Natural killer cell (primary cell): Measurements from ENCODE around the gene STX8. TPM values are rescaled to one million over a fixed set of nuclear protein-coding genes. Genes with fewer than 3 reads are reported as not detected.
A peak's percentile ranks its signal among the peaks of the same experiment; 100 is the strongest.

ENCODE experiments used
- ATAC-seq, 3 donors: fragments of 150-1000 bp in 2 of 3; fragments of 200-7000 bp in 1 of 3; cut with Tn5 transposase; 1 replicate in 1 of 3; 2 replicates in 2 of 3; pipeline ENCODE4 v1.10.0; 2021; ENCODE audit warnings: mild to moderate bottlenecking in 2 of 3, moderate library complexity in 2 of 3
- DNase-seq, 2 donors: peaks; one replicate each; pipeline versions ENCODE4 v3.0.0 to v3.0.0-alpha.2; 2013 to 2021; ENCODE audit warnings: mixed read lengths in 1 of 2
- H3K27ac ChIP-seq: one replicate; pipeline ENCODE4 v1.5.1; 2013; ENCODE audit warnings: mild to moderate bottlenecking, low read length
- H3K27me3 ChIP-seq: one replicate; pipeline ENCODE4 v1.6.1; 2013; ENCODE audit warnings: low read length; ENCODE audit not compliant: control insufficient read depth, insufficient read depth
- H3K36me3 ChIP-seq: one replicate; pipeline ENCODE4 v1.6.1; 2013; ENCODE audit warnings: low read length; ENCODE audit not compliant: control insufficient read depth, insufficient read depth
- H3K4me1 ChIP-seq: one replicate; pipeline ENCODE4 v1.6.1; 2013; ENCODE audit warnings: low read length; ENCODE audit not compliant: control insufficient read depth, insufficient read depth
- H3K4me3 ChIP-seq: one replicate; pipeline ENCODE4 v1.5.1; 2013; ENCODE audit warnings: low read length
- H3K9me3 ChIP-seq: one replicate; pipeline ENCODE4 v1.6.1; 2013; ENCODE audit warnings: low read length; ENCODE audit not compliant: control insufficient read depth, insufficient read depth
- H3K27ac Mint-ChIP-seq, 2 donors: one replicate each; pipeline ENCODE4 v1.8.0; 2022; ENCODE audit warnings: mild to moderate bottlenecking in 2 of 2, mixed read lengths in 2 of 2, moderate library complexity in 1 of 2
- H3K27me3 Mint-ChIP-seq, 2 donors: one replicate each; pipeline ENCODE4 v1.8.0; 2022; ENCODE audit warnings: low read depth in 2 of 2, mixed read lengths in 2 of 2
- H3K36me3 Mint-ChIP-seq: one replicate; pipeline ENCODE4 v1.8.0; 2022; ENCODE audit warnings: mixed read lengths
- H3K4me1 Mint-ChIP-seq, 2 donors: one replicate each; pipeline ENCODE4 v1.8.0; 2022; ENCODE audit warnings: mixed read lengths in 2 of 2
- H3K4me3 Mint-ChIP-seq: one replicate; pipeline ENCODE4 v1.8.0; 2022; ENCODE audit warnings: mild to moderate bottlenecking, moderate library complexity, mixed read lengths
- H3K9me3 Mint-ChIP-seq, 2 donors: one replicate each; pipeline ENCODE4 v1.8.0; 2022; ENCODE audit warnings: mixed read lengths in 2 of 2
- WGBS: methylation state at CpG from one replicate; pipeline ENCODE4 v1.1.7; 2013; ENCODE audit warnings: missing lambda C conversion rate; ENCODE audit not compliant: insufficient coverage; 5-methylcytosine and 5-hydroxymethylcytosine counted together
- intact Hi-C: fragments of 100-400 bp; cut with micrococcal nuclease; formaldehyde crosslinking; loops from one replicate; pipeline ENCODE4 v1.14.2; 2022
- total RNA-seq, 4 donors: library from RNA; stranded (reverse); fragments of 120-200 nt in 1 of 4; gene quantifications; one replicate each; pipeline versions ENCODE4 v1.2.3 to v1.2.4, GENCODE V29; 2013 to 2022
- TF ChIP-seq, protein P1 (sequence below): fragments of 200-600 bp; IDR thresholded peaks from one replicate; pipeline ENCODE4 v1.8.0; 2022; ENCODE audit warnings: antibody characterized with exemption

STX8 gene
- total RNA-seq, 3 donors from 2014 or later (not counting 1 experiment from before 2014, with no cell fraction given): 96.3 to 141 (median 120) TPM

DNA sequence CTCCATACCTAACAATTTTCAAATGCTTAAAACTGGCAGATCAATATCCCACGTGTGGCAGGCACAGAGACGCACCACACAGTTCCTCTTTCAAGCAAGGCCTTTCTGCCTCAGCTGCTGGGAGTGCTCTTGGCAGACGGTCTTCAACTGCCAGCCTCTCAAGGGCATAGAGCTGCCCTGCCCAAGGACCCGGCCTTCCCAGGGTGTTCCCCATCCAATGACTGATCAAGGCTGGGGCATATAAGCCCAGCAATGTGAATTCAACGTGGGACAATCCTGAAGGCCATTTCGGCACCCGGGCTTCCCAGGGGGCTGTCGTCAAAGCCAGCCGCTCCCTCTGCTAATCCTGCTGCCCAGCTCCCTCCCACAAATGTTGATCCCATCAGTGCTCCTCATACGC is 107.1 kb downstream of the STX8 start:
- no peak overlapping the region for H3K27ac ChIP-seq
- no peak for DNase-seq
- H3K4me3 ChIP-seq: no peak overlapping the region
- no peaks in the 10 kb centered on the region for H3K27me3 Mint-ChIP-seq
- H3K27me3 ChIP-seq: no peaks in the 10 kb centered on the region
- peaks cover 30% of the 10 kb centered on the region for H3K4me1 ChIP-seq
- intact Hi-C loops: no loop called here
- no peaks in the 10 kb centered on the region for H3K9me3 Mint-ChIP-seq
- peaks cover 48 to 53% of the 10 kb centered on the region in 2 donors for H3K4me1 Mint-ChIP-seq
- WGBS: 79% methylated on average over 10 of the region's 10 CpGs
- peak overlapping the region; percentile 86 to 88 for H3K27ac Mint-ChIP-seq
- TF ChIP-seq, protein P1, sequence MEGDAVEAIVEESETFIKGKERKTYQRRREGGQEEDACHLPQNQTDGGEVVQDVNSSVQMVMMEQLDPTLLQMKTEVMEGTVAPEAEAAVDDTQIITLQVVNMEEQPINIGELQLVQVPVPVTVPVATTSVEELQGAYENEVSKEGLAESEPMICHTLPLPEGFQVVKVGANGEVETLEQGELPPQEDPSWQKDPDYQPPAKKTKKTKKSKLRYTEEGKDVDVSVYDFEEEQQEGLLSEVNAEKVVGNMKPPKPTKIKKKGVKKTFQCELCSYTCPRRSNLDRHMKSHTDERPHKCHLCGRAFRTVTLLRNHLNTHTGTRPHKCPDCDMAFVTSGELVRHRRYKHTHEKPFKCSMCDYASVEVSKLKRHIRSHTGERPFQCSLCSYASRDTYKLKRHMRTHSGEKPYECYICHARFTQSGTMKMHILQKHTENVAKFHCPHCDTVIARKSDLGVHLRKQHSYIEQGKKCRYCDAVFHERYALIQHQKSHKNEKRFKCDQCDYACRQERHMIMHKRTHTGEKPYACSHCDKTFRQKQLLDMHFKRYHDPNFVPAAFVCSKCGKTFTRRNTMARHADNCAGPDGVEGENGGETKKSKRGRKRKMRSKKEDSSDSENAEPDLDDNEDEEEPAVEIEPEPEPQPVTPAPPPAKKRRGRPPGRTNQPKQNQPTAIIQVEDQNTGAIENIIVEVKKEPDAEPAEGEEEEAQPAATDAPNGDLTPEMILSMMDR: no peak
- no peaks in the 10 kb centered on the region for H3K36me3 Mint-ChIP-seq
- no peak for ATAC-seq
- no peak overlapping the region for H3K4me3 Mint-ChIP-seq
- H3K36me3 ChIP-seq: no peaks in the 10 kb centered on the region
- H3K9me3 ChIP-seq: no peaks in the 10 kb centered on the region

- Histone ChIP-seq H3K27ac (no peak overlapping the region), H3K27me3 (no peaks in the 10 kb centered on the region), H3K4me3 (no peak overlapping the region), H3K4me1 (peaks cover 28% of the 10 kb centered on the region), H3K36me3 (no peaks in the 10 kb centered on the region), H3K9me3 (no peaks in the 10 kb centered on the region)
- 89% methylated on average over 4 of the region's 5 CpGs for WGBS
- Mint-ChIP-seq H3K9me3 (no peaks in the 10 kb centered on the region), H3K4me1 (peaks cover 46 to 53% of the 10 kb centered on the region in 2 donors), H3K36me3 (no peaks in the 10 kb centered on the region), H3K4me3 (no peak overlapping the region), H3K27ac (no peak overlapping the region), H3K27me3 (no peaks in the 10 kb centered on the region)
- intact Hi-C loops: no loop called here
- ATAC-seq (no peak), DNase-seq (no peak)
- TF ChIP-seq, protein P1: no peak
Observed at GRCh38 chr17:9467518-9467917, 108.1 kb downstream of the STX8 start.

DNA sequence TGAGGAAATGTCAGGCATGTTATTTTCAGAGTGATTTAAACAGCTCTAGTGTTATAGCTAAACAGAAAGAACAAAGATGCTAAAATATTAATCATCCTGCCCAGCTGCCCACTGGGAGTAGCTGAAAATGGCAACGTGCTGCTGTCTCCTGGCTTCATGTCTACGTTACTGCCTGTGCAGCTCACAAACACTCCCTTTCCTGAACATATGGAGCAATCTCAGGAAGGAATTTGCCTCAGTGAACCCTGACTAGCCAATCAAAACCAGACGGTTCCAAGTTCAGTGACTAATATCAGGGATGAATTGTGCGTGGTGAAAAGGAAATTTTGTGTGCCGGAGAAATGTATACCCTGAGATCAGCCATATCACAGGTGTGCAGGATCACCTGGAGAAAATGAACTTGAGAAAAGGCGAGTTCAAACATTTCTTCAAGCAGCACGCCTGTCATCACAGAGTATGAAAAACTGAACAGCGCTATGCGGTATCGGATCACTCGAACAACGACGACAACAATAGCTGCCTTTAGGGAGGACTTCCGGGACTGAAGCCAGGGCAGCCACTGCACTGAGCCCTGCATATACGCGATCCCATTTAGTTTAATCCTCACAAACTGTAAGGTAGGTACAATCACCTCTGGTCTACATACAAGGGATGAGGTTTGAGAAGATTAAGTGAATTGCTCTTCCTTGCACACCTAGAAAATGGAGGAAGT is 110.3 kb downstream of the STX8 start:
- peaks cover 9% of the 10 kb centered on the region for H3K4me1 ChIP-seq
- no peak overlapping the region for H3K27ac ChIP-seq
- no peaks in the 10 kb centered on the region for H3K9me3 ChIP-seq
- no peaks in the 10 kb centered on the region for H3K36me3 Mint-ChIP-seq
- no peak overlapping the region for H3K4me3 Mint-ChIP-seq
- no peaks in the 10 kb centered on the region for H3K27me3 Mint-ChIP-seq
- intact Hi-C loops: no loop called here
- H3K36me3 ChIP-seq: no peaks in the 10 kb centered on the region
- TF ChIP-seq, protein P1: no peak
- ATAC-seq (no peak), DNase-seq (no peak)
- no peaks in the 10 kb centered on the region for H3K27me3 ChIP-seq
- peak overlapping the region; percentile 50 to 57 for H3K27ac Mint-ChIP-seq
- no peak overlapping the region for H3K4me3 ChIP-seq
- no peaks in the 10 kb centered on the region for H3K9me3 Mint-ChIP-seq
- WGBS: 92% methylated on average over 16 of the region's 16 CpGs
- H3K4me1 Mint-ChIP-seq: peaks cover 43 to 48% of the 10 kb centered on the region in 2 donors

- Mint-ChIP-seq H3K9me3 (peaks cover 2 to 3% of the 10 kb centered on the region in 2 donors), H3K4me1 (peaks cover 5 to 14% of the 10 kb centered on the region in 2 donors), H3K27me3 (no peaks in the 10 kb centered on the region), H3K36me3 (no peaks in the 10 kb centered on the region), H3K27ac (no peak overlapping the region), H3K4me3 (no peak overlapping the region)
- 91% methylated on average over 6 of the region's 6 CpGs for WGBS
- Histone ChIP-seq H3K4me3 (no peak overlapping the region), H3K4me1 (no peaks in the 10 kb centered on the region), H3K36me3 (no peaks in the 10 kb centered on the region), H3K27ac (no peak overlapping the region), H3K27me3 (no peaks in the 10 kb centered on the region), H3K9me3 (peaks cover 4% of the 10 kb centered on the region)
- TF ChIP-seq, protein P1: no peak
- ATAC-seq: no peak
- intact Hi-C loops: no loop called here
- no peak for DNase-seq
Observed at GRCh38 chr17:9457005-9457404, 118.6 kb downstream of the STX8 start.
